ENCODE measurements around the gene SSC5D. TPM values are rescaled to one million over a fixed set of nuclear protein-coding genes. Genes with fewer than 3 reads are reported as not detected.

Gene SSC5D
- polyA plus RNA-seq, 1 of the 3 experiments (the other 2 are of a cell fraction) = 4.9 TPM

- Histone ChIP-seq H3K9me2 (no peaks in the 10 kb centered on the region), H3F3A (replicated peaks; ENCODE audit: insufficient read depth) (peaks cover 12% of the 10 kb centered on the region), H3K9me3 (no peaks in the 10 kb centered on the region), H3K4me2 (no peak overlapping the region), H3K4me3 (ENCODE audit: low read depth in 2 of 2, low read length in 1 of 2) (no peak overlapping the region), H4K20me1 (ENCODE audit: insufficient read depth) (no peaks in the 10 kb centered on the region), H3K4me1 (ENCODE audit: control insufficient read depth in 1 of 2, insufficient read depth in 2 of 2, low read depth in 1 of 2, low read length in 1 of 2) (peaks cover 3 to 5% of the 10 kb centered on the region in 2 experiments; a peak in 2 of 4 replicates), H3K36me3 (replicated peaks in 1 of 2; ENCODE audit: control insufficient read depth in 1 of 2, insufficient read depth in 2 of 2, low read length in 1 of 2) (no peaks in the 10 kb centered on the region), H2AFZ (ENCODE audit: low read depth) (no peak overlapping the region), H3K27me3 (ENCODE audit: insufficient read depth) (no peaks in the 10 kb centered on the region), H3K27ac (ENCODE audit: low read depth in 2 of 2, low read length in 1 of 2) (no peak overlapping the region), H3K9ac (no peak overlapping the region), H3K79me2 (ENCODE audit: insufficient read depth) (no peaks in the 10 kb centered on the region)
- DNase-seq = no peak
- CTCF ChIA-PET = interaction anchor here (0.5 to 4.9 kb wide), 4 partner anchors 12 to 325 kb away, joined by 3 to 81 read pairs (median 24); partner anchors contain the start of gene ZNF628
- TF ChIP-seq ZBTB33 (IDR thresholded peaks at IDR 0.05; ENCODE audit: borderline replicate concordance, low read depth) (no peak), NFIC (IDR thresholded peaks at IDR 0.05; ENCODE audit: borderline replicate concordance) (no peak), FOSL2 (IDR thresholded peaks at IDR 0.05; ENCODE audit: borderline replicate concordance, low read depth) (no peak), JUND (IDR thresholded peaks at IDR 0.05) (no peak), RAD21 (IDR thresholded peaks at IDR 0.05; ENCODE audit: low read length) (no peak), TCF12 (IDR thresholded peaks at IDR 0.05) (no peak)
- WGBS (ENCODE audit: low lambda C conversion rate) = 68% methylated on average over 6 of the region's 11 CpGs
- POLR2A ChIA-PET = no interaction called here
Observed at GRCh38 chr19:55465460-55466240, 22.6 kb upstream of the SSC5D start.

GRCh38 chr19:55466241-55466614, 22.0 kb upstream of the SSC5D start:
- WGBS (ENCODE audit: low lambda C conversion rate) = 98% methylated on average over 4 of the region's 4 CpGs

More at GRCh38 chr19:55466241-55466614, 22.0 kb upstream of the SSC5D start:
- DNase-seq = no peak
- no peak overlapping the region for H3K9ac ChIP-seq
- no peak overlapping the region for H3K4me3 ChIP-seq (ENCODE audit: low read depth in 2 of 2, low read length in 1 of 2)
- CTCF ChIA-PET = interaction anchor here (0.5 to 4.9 kb wide), 10 partner anchors 12 to 325 kb away, joined by 3 to 81 read pairs (median 8); partner anchors contain the start of gene ZNF628
- TF ChIP-seq RXRA (IDR thresholded peaks at IDR 0.05; ENCODE audit: borderline replicate concordance, low read depth) = no peak
- TF ChIP-seq EP300 (IDR thresholded peaks at IDR 0.05; ENCODE audit: borderline replicate concordance in 1 of 2, low read depth in 1 of 2, low read length in 1 of 2) = no peak
- TF ChIP-seq ELF1 (IDR thresholded peaks at IDR 0.05) = no peak
- TF ChIP-seq YY1 (IDR thresholded peaks at IDR 0.05; ENCODE audit: low read depth) = no peak
- no peak for TF ChIP-seq PBX3 (IDR thresholded peaks at IDR 0.05)
- no peak for TF ChIP-seq MXI1 (IDR thresholded peaks at IDR 0.05; ENCODE audit: low read depth, low read length)
- TF ChIP-seq FOSL2 (IDR thresholded peaks at IDR 0.05; ENCODE audit: borderline replicate concordance, low read depth) = no peak
- no peak for TF ChIP-seq FOXM1 (IDR thresholded peaks at IDR 0.05; ENCODE audit: low read depth)
- no peak for TF ChIP-seq NRF1 (IDR thresholded peaks at IDR 0.05; ENCODE audit: low read depth, low read length)
- no peak for TF ChIP-seq MAX (IDR thresholded peaks at IDR 0.05; ENCODE audit: low read depth)
- no peak for TF ChIP-seq IRF3 (IDR thresholded peaks at IDR 0.05; ENCODE audit: low read depth, low read length)
- no peak for TF ChIP-seq USF2 (IDR thresholded peaks at IDR 0.05; ENCODE audit: borderline replicate concordance, low read depth, low read length)
- H3K79me2 ChIP-seq (ENCODE audit: insufficient read depth) = no peaks in the 10 kb centered on the region
- H3K27me3 ChIP-seq (ENCODE audit: insufficient read depth) = no peaks in the 10 kb centered on the region
- H3K27ac ChIP-seq (ENCODE audit: low read depth in 2 of 2, low read length in 1 of 2) = no peak overlapping the region
- H2AFZ ChIP-seq (ENCODE audit: low read depth) = no peak overlapping the region
- peaks cover 10% of the 10 kb centered on the region for H3F3A ChIP-seq (replicated peaks; ENCODE audit: insufficient read depth)
- no peaks in the 10 kb centered on the region for H3K9me3 ChIP-seq
- no peaks in the 10 kb centered on the region for H3K36me3 ChIP-seq (replicated peaks in 1 of 2; ENCODE audit: control insufficient read depth in 1 of 2, insufficient read depth in 2 of 2, low read length in 1 of 2)
- no peak overlapping the region for H3K4me2 ChIP-seq
- no peaks in the 10 kb centered on the region for H4K20me1 ChIP-seq (ENCODE audit: insufficient read depth)
- POLR2A ChIA-PET = no interaction called here
- H3K4me1 ChIP-seq (ENCODE audit: control insufficient read depth in 1 of 2, insufficient read depth in 2 of 2, low read depth in 1 of 2, low read length in 1 of 2) = peaks cover 3 to 5% of the 10 kb centered on the region in 2 experiments; a peak in 2 of 4 replicates
- H3K9me2 ChIP-seq = no peaks in the 10 kb centered on the region
